Endothelial cell of umbilical vein (primary cell): Measurements from ENCODE around the gene USP49. TPM values are rescaled to one million over a fixed set of nuclear protein-coding genes. Genes with fewer than 3 reads are reported as not detected.
A peak's percentile ranks its signal among the peaks of the same experiment; 100 is the strongest.

Experiments
- BruUV-seq: library from RNA; stranded (reverse); fragments of 400-500 nt; replicated peaks from 2 replicates; lab custom pipeline; 2021; lab: Mats Ljungman, UMichigan
- CTCF ChIA-PET: fragments of 300-600, 350-600 bp; sonication (Branson Sonifier 250); formaldehyde crosslinking; loops from one replicate; lab custom pipeline; 2021; ENCODE audit warnings: antibody characterized with exemption, inconsistent platforms; lab: Charles Lee
- POLR2A ChIA-PET: fragments of 300-600, 350-600 bp; sonication (Branson Sonifier 250); formaldehyde crosslinking; loops from one replicate; lab custom pipeline; 2021; ENCODE audit warnings: antibody characterized with exemption, inconsistent platforms; lab: Charles Lee
- DNase-seq: peaks from one replicate; pipeline ENCODE4 v3.0.0-alpha.2; 2011; ENCODE audit warnings: low read depth, low spot score
- FAIRE-seq: peaks from 2 replicates; lab custom pipeline; 2011; peaks lifted over from hg19 to GRCh38; lab: Jason Lieb, UNC
- H2AFZ ChIP-seq: 2 replicates; pipeline ENCODE4 v1.6.0; 2012; ENCODE audit warnings: low read depth, low read length, control low read depth, inconsistent platforms
- H3K27ac ChIP-seq: 2 replicates; pipeline ENCODE4 v1.5.1; 2011; ENCODE audit warnings: low read depth, mild to moderate bottlenecking, control low read depth, low read length, moderate library complexity; ENCODE audit not compliant: insufficient read depth
- H3K27me3 ChIP-seq, 2 experiments: 2 replicates each; pipeline versions ENCODE4 v1.6.0 to v1.6.1; 2011; ENCODE audit warnings: low read length in 2 of 2, mixed read lengths in 1 of 2; ENCODE audit not compliant: control insufficient read depth in 2 of 2, insufficient read depth in 2 of 2
- H3K36me3 ChIP-seq, 2 experiments: 2 replicates in 1 of 2; 3 replicates in 1 of 2; pipeline ENCODE4 v1.5.1; 2011; ENCODE audit warnings: low read length in 2 of 2, mild to moderate bottlenecking in 1 of 2, moderate library complexity in 1 of 2; ENCODE audit not compliant: control insufficient read depth in 2 of 2, insufficient read depth in 2 of 2; ENCODE audit errors: extremely low read depth in 1 of 2
- H3K4me1 ChIP-seq: 3 replicates; pipeline ENCODE4 v1.5.1; 2011; ENCODE audit warnings: mild to moderate bottlenecking, low read length; ENCODE audit not compliant: control insufficient read depth, insufficient read depth; ENCODE audit errors: extremely low read depth
- H3K4me2 ChIP-seq: 2 replicates; pipeline ENCODE4 v1.6.1; 2011; ENCODE audit warnings: low read length, control low read depth, mixed read lengths; ENCODE audit not compliant: insufficient read depth
- H3K4me3 ChIP-seq, 3 experiments: fragments of 200-600 bp in 1 of 3; sonication (generic), shearing (Covaris generic) in 1 of 3; replicated peaks in 1 of 3; 2 replicates each; pipeline ENCODE4 v1.5.1; 2011 to 2016; ENCODE audit warnings: control low read depth in 3 of 3, low read length in 3 of 3, mild to moderate bottlenecking in 2 of 3, inconsistent platforms in 1 of 3, low read depth in 1 of 3, moderate library complexity in 1 of 3; ENCODE audit not compliant: insufficient read depth in 1 of 3
- H3K79me2 ChIP-seq: 2 replicates; pipeline ENCODE4 v1.6.0; 2012; ENCODE audit warnings: low read length, inconsistent platforms; ENCODE audit not compliant: control insufficient read depth, insufficient read depth
- H3K9ac ChIP-seq: replicated peaks from 2 replicates; pipeline ENCODE3; 2011; ENCODE audit warnings: low read length, control low read depth; ENCODE audit not compliant: insufficient read depth; ENCODE audit errors: extremely low read depth
- H3K9me1 ChIP-seq: replicated peaks from 3 replicates; pipeline ENCODE4 v1.6.0; 2011; ENCODE audit warnings: mild to moderate bottlenecking, low read length; ENCODE audit not compliant: control insufficient read depth, insufficient read depth; ENCODE audit errors: extremely low read depth
- H3K9me3 ChIP-seq: replicated peaks from 2 replicates; pipeline ENCODE4 v1.5.1; 2012; ENCODE audit warnings: low read length, inconsistent platforms; ENCODE audit not compliant: control insufficient read depth, insufficient read depth
- H4K20me1 ChIP-seq: replicated peaks from 2 replicates; pipeline ENCODE3; 2011; ENCODE audit warnings: mild to moderate bottlenecking, low read length; ENCODE audit not compliant: control insufficient read depth, insufficient read depth; ENCODE audit errors: extremely low read depth
- CTCF ChIP-seq, 2 donors: IDR thresholded peaks; 1 replicate in 1 of 2; 2 replicates in 1 of 2; pipeline ENCODE4 v1.5.1; 2011; ENCODE audit warnings: low read length in 2 of 2, mild to moderate bottlenecking in 2 of 2, moderate library complexity in 2 of 2, control low read depth in 1 of 2, inconsistent platforms in 1 of 2, low read depth in 1 of 2; ENCODE audit not compliant: insufficient read depth in 1 of 2; ENCODE audit errors: extremely low read depth in 1 of 2
- EZH2 ChIP-seq: IDR thresholded peaks from 2 replicates; pipeline ENCODE4 v1.6.1; 2012; ENCODE audit warnings: borderline replicate concordance, low read depth, mild to moderate bottlenecking, moderate library complexity, low read length, inconsistent platforms; ENCODE audit not compliant: severe bottlenecking
- FOS ChIP-seq: IDR thresholded peaks from 2 replicates; pipeline ENCODE4 v1.6.1; 2011; ENCODE audit warnings: mild to moderate bottlenecking, low read length, moderate library complexity, borderline replicate concordance; ENCODE audit not compliant: insufficient read depth
- GATA2 ChIP-seq: IDR thresholded peaks from 2 replicates; pipeline ENCODE4 v1.7.0; 2011; ENCODE audit warnings: low read depth, mild to moderate bottlenecking, moderate library complexity, mixed read lengths, low read length; ENCODE audit not compliant: insufficient read length, insufficient read depth
- JUN ChIP-seq: IDR thresholded peaks from 2 replicates; pipeline ENCODE4 v1.6.1; 2011; ENCODE audit warnings: borderline replicate concordance, low read depth; ENCODE audit not compliant: insufficient read length, insufficient read depth
- MAX ChIP-seq: IDR thresholded peaks from 2 replicates; pipeline ENCODE4 v1.6.1; 2011; ENCODE audit not compliant: insufficient read depth, insufficient read length
- MYC ChIP-seq: IDR thresholded peaks from one replicate; pipeline ENCODE4 v1.6.1; 2011; ENCODE audit warnings: mild to moderate bottlenecking, low read depth, low read length
- POLR2A ChIP-seq: IDR thresholded peaks from 2 replicates; pipeline ENCODE4 v1.6.1; 2012; ENCODE audit warnings: low read depth, mild to moderate bottlenecking, control low read depth, low read length
- POLR2AphosphoS5 ChIP-seq: IDR thresholded peaks from 2 replicates; pipeline ENCODE4 v1.6.1; 2012; ENCODE audit warnings: low read depth, mild to moderate bottlenecking, control low read depth, low read length, moderate library complexity; ENCODE audit not compliant: insufficient read depth
- dilution Hi-C: fragments of 300-500 bp; cut with MboI; formaldehyde crosslinking; loops from one replicate; pipeline ENCODE4 v1.15.0; 2019; ENCODE audit warnings: low sequenced_read_pairs; ENCODE audit not compliant: extremely low pct_ligation_motif_present
- intact Hi-C: fragments of 100-400 bp; cut with micrococcal nuclease; formaldehyde crosslinking; loops from one replicate; pipeline ENCODE4 v1.10.0; 2022
- polyA plus RNA-seq, 4 experiments: library from polyadenylated mRNA; depleted of rRNA in 3 of 4; stranded (reverse) in 3 of 4; unstranded in 1 of 4; fragments of >200 nt; gene quantifications; 2 replicates each; pipeline versions ENCODE4 v1.2.1 to v1.2.3, GENCODE V29; 2011 to 2012; ENCODE audit warnings: missing spikeins in 1 of 4
- total RNA-seq: library from RNA; stranded (reverse); gene quantifications from 2 replicates; pipeline ENCODE4 v1.2.3, GENCODE V29; 2021

Gene USP49
- total and polyA plus RNA-seq, 2 donors (not counting 3 experiments of a cell fraction or from before 2014, with no cell fraction given) = 2.4 to 4.1 TPM

GRCh38 chr6:41921712-41921998, 26.5 kb upstream of the USP49 start:
- peaks cover 36% of the 10 kb centered on the region for H3K4me1 ChIP-seq
- DNase-seq (no peak), FAIRE-seq (peak; percentile 74)
- H3K9me1 ChIP-seq = no peaks in the 10 kb centered on the region
- H3K27ac ChIP-seq = peak overlapping the region; percentile 94
- TF ChIP-seq EZH2 (no peak), POLR2A (no peak), POLR2AphosphoS5 (no peak), CTCF (IDR thresholded peaks at IDR 0.05; ENCODE audit: extremely low read depth in 1 of 2, insufficient read depth in 1 of 2, low read depth in 1 of 2, low read length in 2 of 2) (no peak), FOS (no peak), GATA2 (no peak), JUN (no peak), MYC (no peak), MAX (no peak)
- intact Hi-C loops = loop anchor here (1.0 to 2.0 kb wide), 8 partner anchors 15 to 295 kb away; partner anchors contain the start of genes MRPS10, TOMM6 and USP49
- H3K4me2 ChIP-seq = peak overlapping the region; percentile 93
- ChIA-PET CTCF (interaction anchor here (0.8 to 3.4 kb wide), 25 partner anchors 12 to 187 kb away, joined by 3 to 59 read pairs (median 6); partner anchors contain the start of genes CCND3, FRS3, TAF8 and TOMM6), POLR2A (interaction anchor here (1.3 kb wide), 2 partner anchors 17 to 135 kb away, joined by 3 to 7 read pairs; partner anchors contain the start of gene TOMM6)
- BruUV-seq = no TSS peak
- no peaks in the 10 kb centered on the region for H3K9me3 ChIP-seq
- peak overlapping the region; percentile 54 to 83 (median 82) for H3K4me3 ChIP-seq
- H3K9ac ChIP-seq = peak overlapping the region; percentile 96
- H3K36me3 ChIP-seq = no peaks in the 10 kb centered on the region
- H4K20me1 ChIP-seq = no peaks in the 10 kb centered on the region
- H3K27me3 ChIP-seq = no peaks in the 10 kb centered on the region
- peaks cover 63% of the 10 kb centered on the region for H3K79me2 ChIP-seq
- dilution Hi-C loops = no loop called here
- peak overlapping the region; percentile 47 for H2AFZ ChIP-seq
